HL-60 (cell line): Measurements from ENCODE around the gene PXDN.

ENCODE experiments used
- GABPA ChIP-seq: IDR thresholded peaks from 2 replicates; pipeline ENCODE4 v1.6.1; 2012; ENCODE audit warnings: low read depth
- POLR2AphosphoS5 ChIP-seq: IDR thresholded peaks from 2 replicates; pipeline ENCODE4 v1.6.1; 2012; ENCODE audit warnings: low read depth
- TF ChIP-seq, protein P1 (sequence below): IDR thresholded peaks from one replicate; pipeline ENCODE4 v1.5.1; 2011; ENCODE audit warnings: low read length, control low read depth, inconsistent platforms; ENCODE audit not compliant: insufficient read depth

DNA sequence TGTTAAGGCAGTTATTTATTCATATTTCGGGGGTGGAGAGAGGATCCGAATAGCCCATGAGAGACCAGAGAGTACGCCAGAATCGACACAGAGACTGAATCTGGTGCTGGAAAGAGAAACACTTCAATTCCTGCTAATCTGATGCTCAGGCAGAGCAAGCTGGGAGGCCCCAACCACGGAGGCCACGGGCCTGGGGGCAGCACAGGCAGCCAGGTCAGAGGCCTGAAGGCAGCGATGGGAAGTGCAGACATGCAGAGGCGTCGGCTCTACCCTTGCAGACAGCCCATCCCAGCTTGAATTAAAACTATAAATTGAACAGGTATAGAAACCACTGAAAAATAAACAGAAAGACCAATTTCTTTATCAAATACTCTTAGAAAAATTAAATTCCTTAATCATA is 50.6 kb downstream of the PXDN start:
- TF ChIP-seq, protein P1, sequence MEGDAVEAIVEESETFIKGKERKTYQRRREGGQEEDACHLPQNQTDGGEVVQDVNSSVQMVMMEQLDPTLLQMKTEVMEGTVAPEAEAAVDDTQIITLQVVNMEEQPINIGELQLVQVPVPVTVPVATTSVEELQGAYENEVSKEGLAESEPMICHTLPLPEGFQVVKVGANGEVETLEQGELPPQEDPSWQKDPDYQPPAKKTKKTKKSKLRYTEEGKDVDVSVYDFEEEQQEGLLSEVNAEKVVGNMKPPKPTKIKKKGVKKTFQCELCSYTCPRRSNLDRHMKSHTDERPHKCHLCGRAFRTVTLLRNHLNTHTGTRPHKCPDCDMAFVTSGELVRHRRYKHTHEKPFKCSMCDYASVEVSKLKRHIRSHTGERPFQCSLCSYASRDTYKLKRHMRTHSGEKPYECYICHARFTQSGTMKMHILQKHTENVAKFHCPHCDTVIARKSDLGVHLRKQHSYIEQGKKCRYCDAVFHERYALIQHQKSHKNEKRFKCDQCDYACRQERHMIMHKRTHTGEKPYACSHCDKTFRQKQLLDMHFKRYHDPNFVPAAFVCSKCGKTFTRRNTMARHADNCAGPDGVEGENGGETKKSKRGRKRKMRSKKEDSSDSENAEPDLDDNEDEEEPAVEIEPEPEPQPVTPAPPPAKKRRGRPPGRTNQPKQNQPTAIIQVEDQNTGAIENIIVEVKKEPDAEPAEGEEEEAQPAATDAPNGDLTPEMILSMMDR, result no peak
- TF ChIP-seq POLR2AphosphoS5, result no peak
- TF ChIP-seq GABPA, result no peak
